IMR-90 (cell line): ENCODE measurements around the gene IP6K2. TPM values are rescaled to one million over a fixed set of nuclear protein-coding genes. Genes with fewer than 3 reads are reported as not detected.

Experiments used
- ATAC-seq: fragments of 200-7000 bp; cut with Tn5 transposase; 2 replicates; pipeline ENCODE4 v1.9.1; 2020; ENCODE audit warnings: low read depth, mild to moderate bottlenecking, moderate library complexity
- BruUV-seq: library from RNA; stranded (reverse); fragments of 400-500 nt; replicated peaks from 2 replicates; lab custom pipeline; 2021; lab: Mats Ljungman, UMichigan
- CTCF ChIA-PET: fragments of 300-600 bp; formaldehyde crosslinking; extraction: SDS; loops from one replicate; lab custom pipeline; 2021; ENCODE audit warnings: antibody characterized with exemption; lab: Yijun Ruan, JAX
- POLR2A ChIA-PET: fragments of 300-600 bp; sonication (Branson Sonifier 250); formaldehyde crosslinking; loops from one replicate; lab custom pipeline; 2022; ENCODE audit warnings: antibody characterized with exemption; ENCODE audit not compliant: unreplicated experiment; lab: Charles Lee
- DNase-seq: peaks from one replicate; pipeline ENCODE4 v3.0.0; 2013
- H2AFZ ChIP-seq: replicated peaks from 2 replicates; pipeline ENCODE3; 2013; ENCODE audit warnings: low read length, mild to moderate bottlenecking; ENCODE audit not compliant: poor library complexity
- H2AK5ac ChIP-seq: 2 replicates; pipeline ENCODE4 v1.6.1; 2013; ENCODE audit warnings: low read depth, low read length, inconsistent platforms
- H2AK9ac ChIP-seq: replicated peaks from 2 replicates; pipeline ENCODE3; 2013; ENCODE audit warnings: mild to moderate bottlenecking, low read depth, low read length, moderate library complexity; ENCODE audit not compliant: poor library complexity
- H2BK120ac ChIP-seq: 2 replicates; pipeline ENCODE4 v1.6.1; 2013; ENCODE audit warnings: low read depth, low read length, inconsistent platforms
- H2BK15ac ChIP-seq: 3 replicates; pipeline ENCODE4 v1.6.1; 2013; ENCODE audit warnings: low read depth, low read length, inconsistent platforms
- H2BK20ac ChIP-seq: 2 replicates; pipeline ENCODE4 v1.6.1; 2013; ENCODE audit warnings: low read depth, mild to moderate bottlenecking, inconsistent platforms, low read length, moderate library complexity
- H2BK5ac ChIP-seq: 2 replicates; pipeline ENCODE4 v1.6.1; 2013; ENCODE audit warnings: mild to moderate bottlenecking, low read depth, low read length, inconsistent platforms; ENCODE audit not compliant: poor library complexity, severe bottlenecking
- H3K14ac ChIP-seq: replicated peaks from 2 replicates; pipeline ENCODE4 v1.6.1; 2013; ENCODE audit warnings: low read depth, low read length, inconsistent platforms
- H3K18ac ChIP-seq: 2 replicates; pipeline ENCODE4 v1.6.1; 2013; ENCODE audit warnings: low read depth, low read length, control low read depth
- H3K23ac ChIP-seq: 2 replicates; pipeline ENCODE4 v1.6.1; 2013; ENCODE audit warnings: low read depth, low read length, inconsistent platforms
- H3K27ac ChIP-seq: 2 replicates; pipeline ENCODE4 v1.5.1; 2013; ENCODE audit warnings: mild to moderate bottlenecking, control low read depth, low read length; ENCODE audit not compliant: insufficient read depth
- H3K27me3 ChIP-seq: 2 replicates; pipeline ENCODE4 v1.6.1; 2013; ENCODE audit warnings: low read length; ENCODE audit not compliant: control insufficient read depth, insufficient read depth
- H3K36me3 ChIP-seq: 2 replicates; pipeline ENCODE4 v1.6.1; 2013; ENCODE audit warnings: low read length, mixed read lengths; ENCODE audit not compliant: control insufficient read depth, insufficient read depth
- H3K4ac ChIP-seq: 2 replicates; pipeline ENCODE4 v1.6.1; 2013; ENCODE audit warnings: low read depth, low read length, inconsistent platforms
- H3K4me1 ChIP-seq: 2 replicates; pipeline ENCODE4 v1.6.1; 2013; ENCODE audit warnings: low read length, mixed read lengths; ENCODE audit not compliant: control insufficient read depth, insufficient read depth
- H3K4me2 ChIP-seq: 2 replicates; pipeline ENCODE4 v1.6.1; 2013; ENCODE audit warnings: low read depth, mild to moderate bottlenecking, control low read depth, low read length, moderate library complexity
- H3K4me3 ChIP-seq: 2 replicates; pipeline ENCODE4 v1.5.1; 2013; ENCODE audit warnings: low read depth, mild to moderate bottlenecking, control low read depth, low read length, moderate library complexity; ENCODE audit not compliant: insufficient read depth
- H3K56ac ChIP-seq: 2 replicates; pipeline ENCODE4 v1.6.1; 2013; ENCODE audit warnings: low read length, inconsistent platforms; ENCODE audit not compliant: insufficient read depth; ENCODE audit errors: extremely low read depth
- H3K79me1 ChIP-seq, 2 experiments: 2 replicates each; pipeline ENCODE4 v1.6.1; 2013; ENCODE audit warnings: low read length in 2 of 2, inconsistent platforms in 1 of 2, low read depth in 1 of 2
- H3K9ac ChIP-seq: 2 replicates; pipeline ENCODE4 v1.6.1; 2013; ENCODE audit warnings: low read depth, low read length, control low read depth
- H3K9me1 ChIP-seq: 2 replicates; pipeline ENCODE4 v1.6.1; 2013; ENCODE audit warnings: low read length, inconsistent platforms; ENCODE audit not compliant: insufficient read depth
- H3K9me3 ChIP-seq: 2 replicates; pipeline ENCODE4 v1.6.1; 2013; ENCODE audit warnings: low read length; ENCODE audit not compliant: control insufficient read depth, insufficient read depth
- H4K20me1 ChIP-seq: 2 replicates; pipeline ENCODE4 v1.6.1; 2013; ENCODE audit warnings: low read length, inconsistent platforms; ENCODE audit not compliant: insufficient read depth
- H4K5ac ChIP-seq: 2 replicates; pipeline ENCODE4 v1.6.1; 2013; ENCODE audit warnings: mild to moderate bottlenecking, low read depth, low read length, control low read depth
- H4K8ac ChIP-seq, 2 experiments: 2 replicates each; pipeline ENCODE4 v1.6.1; 2013; ENCODE audit warnings: low read depth in 2 of 2, low read length in 2 of 2, control low read depth in 1 of 2, inconsistent platforms in 1 of 2
- H4K91ac ChIP-seq: 2 replicates; pipeline ENCODE4 v1.6.1; 2013; ENCODE audit warnings: low read depth, low read length, inconsistent platforms; ENCODE audit not compliant: insufficient read depth
- BHLHE40 ChIP-seq: fragments of 150-350 bp; IDR thresholded peaks from 2 replicates; pipeline ENCODE4 v1.6.1; 2016; ENCODE audit warnings: mild to moderate bottlenecking, low read depth, low read length
- CEBPB ChIP-seq: IDR thresholded peaks from 2 replicates; pipeline ENCODE4 v1.6.1; 2012; ENCODE audit warnings: low read depth, low read length, improper control_type of control experiment
- CHD1 ChIP-seq: IDR thresholded peaks from 2 replicates; pipeline ENCODE4 v1.6.1; 2012; ENCODE audit warnings: low read depth, low read length, improper control_type of control experiment
- CTCF ChIP-seq: conservative IDR thresholded peaks from 2 replicates; pipeline ENCODE4 v1.5.1; 2012; ENCODE audit warnings: mild to moderate bottlenecking, low read depth, low read length, improper control_type of control experiment
- ELK1 ChIP-seq: fragments of 150-350 bp; IDR thresholded peaks from 2 replicates; pipeline ENCODE4 v1.6.1; 2016; ENCODE audit warnings: low read depth, mild to moderate bottlenecking, low read length, moderate library complexity, borderline replicate concordance
- FOS ChIP-seq: fragments of 150-350 bp; IDR thresholded peaks from 2 replicates; pipeline ENCODE4 v1.6.1; 2016; ENCODE audit warnings: low read depth, low read length
- MAFK ChIP-seq: IDR thresholded peaks from 2 replicates; pipeline ENCODE4 v1.6.1; 2012; ENCODE audit warnings: low read depth, low read length, improper control_type of control experiment
- MAZ ChIP-seq: IDR thresholded peaks from 2 replicates; pipeline ENCODE4 v1.6.1; 2012; ENCODE audit warnings: low read depth, mild to moderate bottlenecking, low read length, improper control_type of control experiment, moderate library complexity, borderline replicate concordance
- MXI1 ChIP-seq: IDR thresholded peaks from 2 replicates; pipeline ENCODE4 v1.6.1; 2012; ENCODE audit warnings: low read depth, mild to moderate bottlenecking, low read length, moderate library complexity, borderline replicate concordance
- NFE2L2 ChIP-seq: fragments of 150-350 bp; IDR thresholded peaks from 2 replicates; pipeline ENCODE4 v1.6.1; 2016; ENCODE audit warnings: low read depth, mild to moderate bottlenecking, low read length
- POLR2A ChIP-seq: IDR thresholded peaks from 2 replicates; pipeline ENCODE4 v1.6.1; 2012; ENCODE audit warnings: mild to moderate bottlenecking, low read depth, low read length
- RAD21 ChIP-seq: IDR thresholded peaks from 2 replicates; pipeline ENCODE4 v1.6.1; 2012; ENCODE audit warnings: low read length, improper control_type of control experiment
- RCOR1 ChIP-seq: IDR thresholded peaks from 2 replicates; pipeline ENCODE4 v1.6.1; 2012; ENCODE audit warnings: mild to moderate bottlenecking, low read length, improper control_type of control experiment; ENCODE audit not compliant: insufficient replicate concordance
- RFX5 ChIP-seq: IDR thresholded peaks from 2 replicates; pipeline ENCODE4 v1.8.0; 2012; ENCODE audit warnings: low read depth, mild to moderate bottlenecking, low read length, moderate library complexity
- SMC3 ChIP-seq: fragments of 150-350 bp; IDR thresholded peaks from 2 replicates; pipeline ENCODE4 v1.6.1; 2016; ENCODE audit warnings: low read depth, mild to moderate bottlenecking, antibody characterized with exemption, low read length, moderate library complexity
- USF2 ChIP-seq: fragments of 150-350 bp; IDR thresholded peaks from 2 replicates; pipeline ENCODE4 v1.6.1; 2017; ENCODE audit warnings: mild to moderate bottlenecking, antibody characterized with exemption, low read length, low read depth
- WGBS, 2 experiments: methylation state at CpG; one replicate each; pipeline versions ENCODE4 v1.1.5 to v1.1.7; 2013; ENCODE audit warnings: missing lambda C conversion rate in 2 of 2; ENCODE audit not compliant: insufficient read length in 1 of 2; ENCODE audit errors: extremely low coverage in 2 of 2; 5-methylcytosine and 5-hydroxymethylcytosine counted together
- dilution Hi-C: fragments of 300-500 bp; cut with HindIII; formaldehyde crosslinking; loops from one replicate; pipeline ENCODE4 v1.14.3; 2018; ENCODE audit warnings: low sequenced_read_pairs; ENCODE audit not compliant: unreplicated experiment
- in situ Hi-C: fragments of 300-500 bp; cut with MboI; formaldehyde crosslinking; loops from 3 replicates; pipeline ENCODE4 v1.14.3; 2019; ENCODE audit warnings: low sequenced_read_pairs, inconsistent platforms, mixed read lengths
- intact Hi-C: fragments of 100-400 bp; cut with micrococcal nuclease; formaldehyde crosslinking; loops from 2 replicates; pipeline ENCODE4 v1.10.0; 2022
- polyA plus RNA-seq, 3 experiments: library from polyadenylated mRNA; depleted of rRNA; stranded (reverse); fragments of >200 nt; gene quantifications; 2 replicates each; pipeline ENCODE4 v1.2.3, GENCODE V29; 2012; ENCODE audit warnings: low replicate concordance in 1 of 3
- total RNA-seq: library from RNA; depleted of rRNA; stranded (reverse); fragments of >200 nt; gene quantifications from 2 replicates; pipeline ENCODE4 v1.2.3, GENCODE V29; 2012

IP6K2 gene
- total and polyA plus RNA-seq, 2 of the 4 experiments (the other 2 are of a cell fraction): 73.7 to 169 TPM

- Histone ChIP-seq H2AK9ac (no peak overlapping the region), H3K4me2 (no peak overlapping the region), H3K4me1 (peaks cover 1% of the 10 kb centered on the region; the same call in 1 of the 2 replicates), H2AK5ac (no peak overlapping the region), H4K91ac (no peak overlapping the region), H3K4me3 (no peak overlapping the region), H3K18ac (no peak overlapping the region), H3K4ac (no peak overlapping the region), H2BK120ac (no peak overlapping the region), H4K8ac (no peak overlapping the region), H3K56ac (no peak overlapping the region), H3K27me3 (no peaks in the 10 kb centered on the region), H4K20me1 (peaks cover 3% of the 10 kb centered on the region; the same call in 1 of the 2 replicates), H3K36me3 (peaks cover 39% of the 10 kb centered on the region), H2BK20ac (no peak overlapping the region), H3K9ac (no peak overlapping the region), H3K79me1 (0 out of 4 replicates have a peak, but pooled peaks cover 0 to 5% of the 10 kb centered on the region in 2 experiments), H3K9me3 (no peaks in the 10 kb centered on the region), H2AFZ (no peak overlapping the region), H2BK15ac (no peak overlapping the region), H3K9me1 (peaks cover 6% of the 10 kb centered on the region; the same call in 1 of the 2 replicates), H4K5ac (no peak overlapping the region), H2BK5ac (no peak overlapping the region), H3K14ac (no peak overlapping the region), H3K23ac (no peak overlapping the region), H3K27ac (no peak overlapping the region)
- ChIA-PET POLR2A (no interaction called here), CTCF (interaction anchor here (0.6 kb wide), 1 partner anchor 571 kb away, joined by 3 read pairs; no protein-coding TSS in a partner anchor)
- TF ChIP-seq RAD21 (no peak), MAZ (no peak), USF2 (no peak), BHLHE40 (no peak), ELK1 (no peak), RCOR1 (no peak), RFX5 (no peak), NFE2L2 (no peak), FOS (no peak), CEBPB (no peak), MXI1 (no peak), CTCF (no peak), MAFK (no peak), SMC3 (no peak), POLR2A (no peak), CHD1 (no peak)
- in situ Hi-C loops (no loop called here), intact Hi-C loops (no loop called here), dilution Hi-C loops (no loop called here)
- WGBS, 2 experiments: no CpG with 5 or more reads among the region's 1 CpG
- no peak for DNase-seq
- no TSS peak for BruUV-seq
- ATAC-seq: no peak
Measured at GRCh38 chr3:48672522-48672921, 44.5 kb downstream of the IP6K2 start.
